Spleen (tissue), 7 donors: ENCODE results near the gene BPTF.

Source experiments
- CTCF ChIP-seq, 11 experiments: fragments of 200-600 bp in 7 of 11; fragments of 450-650 bp in 4 of 11; sonication (generic) in 4 of 11; IDR thresholded peaks in 8 of 11; conservative IDR thresholded peaks in 3 of 11; 1 replicate in 7 of 11; 2 replicates in 4 of 11; pipeline versions ENCODE4 v1.4.0 to v1.8.0; 2016 to 2021; ENCODE audit warnings: antibody characterized with exemption in 11 of 11, inconsistent platforms in 4 of 11, mild to moderate bottlenecking in 1 of 11
- POLR2A ChIP-seq, 3 donors: fragments of 450-650 bp; IDR thresholded peaks; one replicate each; pipeline ENCODE4 v1.5.1; 2017; ENCODE audit warnings: antibody characterized with exemption in 3 of 3, mild to moderate bottlenecking in 1 of 3
- POLR2AphosphoS5 ChIP-seq, 3 donors: sonication (generic); formaldehyde crosslinking; IDR thresholded peaks; one replicate each; pipeline ENCODE4 v1.5.1; 2017; ENCODE audit warnings: antibody characterized with exemption in 3 of 3
- donor health status: DM: no; HTN: no; CAD: no; lungs with moderate emphysema.
- donor health status: DM: no; HTN: no; CAD: no.
- donor health status: DM: no; HTN: no; CAD: no.

- no peak for TF ChIP-seq CTCF (IDR thresholded peaks at IDR 0.05 in 8 of 11, conservative IDR thresholded peaks at IDR 0.05 in 3 of 11)
- TF ChIP-seq POLR2A (IDR thresholded peaks at IDR 0.05): no peak
- TF ChIP-seq POLR2AphosphoS5 (IDR thresholded peaks at IDR 0.05): no peak
These were observed 13.2 kb downstream of the BPTF start for GRCh38 chr17:67838538-67838937.
